Sigmoid colon (tissue), 7 donors: ENCODE data around the gene PRPF18. TPM values are rescaled to one million over a fixed set of nuclear protein-coding genes. Genes with fewer than 3 reads are reported as not detected.

Experiments
- DNase-seq: peaks from one replicate; pipeline ENCODE4 v3.0.0-alpha.2; 2019
- H3K27ac ChIP-seq, 4 donors: fragments of 200-600 bp; sonication (generic); one replicate each; pipeline ENCODE4 v1.5.1; 2016 to 2019; ENCODE audit warnings: mild to moderate bottlenecking in 1 of 4
- H3K27me3 ChIP-seq, 3 donors: fragments of 200-600 bp; sonication (generic); one replicate each; pipeline ENCODE4 v1.5.1; 2019; ENCODE audit warnings: mild to moderate bottlenecking in 1 of 3
- H3K36me3 ChIP-seq, 4 donors: fragments of 200-600 bp; sonication (generic); one replicate each; pipeline ENCODE4 v1.5.1; 2016 to 2019
- H3K4me1 ChIP-seq, 4 donors: fragments of 200-600 bp; sonication (generic); one replicate each; pipeline ENCODE4 v1.5.1; 2017 to 2019
- H3K4me3 ChIP-seq, 4 donors: fragments of 200-600 bp; sonication (generic); one replicate each; pipeline ENCODE4 v1.5.1; 2017 to 2019; ENCODE audit warnings: mild to moderate bottlenecking in 2 of 4, moderate library complexity in 1 of 4
- H3K9me3 ChIP-seq, 4 donors: fragments of 200-600 bp in 3 of 4; sonication (generic) in 3 of 4; one replicate each; pipeline versions ENCODE4 v1.5.1 to v1.6.1; 2013 to 2019
- CTCF ChIP-seq, 4 experiments: fragments of 450-650 bp in 3 of 4; fragments of 200-600 bp in 1 of 4; IDR thresholded peaks; one replicate each; pipeline ENCODE4 v1.5.1; 2016 to 2019; ENCODE audit warnings: antibody characterized with exemption in 4 of 4, mild to moderate bottlenecking in 3 of 4, moderate library complexity in 2 of 4
- EP300 ChIP-seq, 4 donors: sonication (generic); formaldehyde crosslinking; IDR thresholded peaks; one replicate each; pipeline ENCODE4 v1.6.1; 2017; ENCODE audit warnings: antibody characterized with exemption in 4 of 4
- POLR2A ChIP-seq, 2 donors: fragments of 450-650 bp; IDR thresholded peaks; one replicate each; pipeline ENCODE4 v1.6.1; 2016; ENCODE audit warnings: antibody characterized with exemption in 2 of 2, mild to moderate bottlenecking in 2 of 2, moderate library complexity in 2 of 2
- POLR2AphosphoS5 ChIP-seq, 4 donors: sonication (generic); formaldehyde crosslinking; IDR thresholded peaks; one replicate each; pipeline ENCODE4 v1.6.1; 2017; ENCODE audit warnings: antibody characterized with exemption in 4 of 4
- WGBS, 2 donors: extraction: QIAGEN DNeasy Blood & Tissue Kit; methylation state at CpG; one replicate each; pipeline ENCODE4 v1.1.7; 2013; 5-methylcytosine and 5-hydroxymethylcytosine counted together
- intact Hi-C: fragments of 100-400 bp; cut with DNase I; formaldehyde crosslinking; loops from one replicate; pipeline ENCODE4 v1.15.1; 2023
- polyA plus RNA-seq, 3 donors: library from polyadenylated mRNA; stranded (reverse); fragments of 200-250 nt; gene quantifications; one replicate each; pipeline ENCODE4 v1.2.3, GENCODE V29; 2013
- total RNA-seq, 4 donors: library from RNA; depleted of rRNA; stranded (reverse); fragments of >200 nt; gene quantifications; one replicate each; pipeline ENCODE4 v1.1.0, GENCODE V29; 2016
- donor health status: healthy with polysubstance abuse.
- donor health status: Bipolar disorder and iron deficiency.
- donor health status: healthy.

PRPF18 gene
- total and polyA plus RNA-seq, 7 donors, result 21.2 to 39.3 (median 27.5) TPM

GRCh38 chr10:13637303-13637856, 50.6 kb downstream of the PRPF18 start:
- WGBS, 2 donors, result 89 to 93% methylated on average over 1 of the region's 1 CpG
- TF ChIP-seq POLR2A (IDR thresholded peaks at IDR 0.05), result no peak
- TF ChIP-seq POLR2AphosphoS5 (IDR thresholded peaks at IDR 0.05), result no peak
- no peak for TF ChIP-seq CTCF (IDR thresholded peaks at IDR 0.05)
- no peak for TF ChIP-seq EP300 (IDR thresholded peaks at IDR 0.05)
- DNase-seq, result no peak
- Histone ChIP-seq H3K27ac (peak overlapping the region in 1 of 4 donors; percentile 18), H3K27me3 (no peaks in the 10 kb centered on the region), H3K4me3 (no peak overlapping the region), H3K4me1 (peaks cover 0 to 27% (median 22%) of the 10 kb centered on the region in 4 donors), H3K9me3 (peaks cover 0 to 8% (median 2%) of the 10 kb centered on the region in 4 donors), H3K36me3 (peaks cover 0 to 19% (median 6%) of the 10 kb centered on the region in 4 donors)
- intact Hi-C loops, result no loop called here

GRCh38 chr10:13637894-13638293, 51.1 kb downstream of the PRPF18 start:
- 94% methylated on average over 5 of the region's 5 CpGs for WGBS, 2 donors
- Histone ChIP-seq H3K4me3 (no peak overlapping the region), H3K9me3 (peaks cover 0 to 8% (median 4%) of the 10 kb centered on the region in 4 donors), H3K27ac (no peak overlapping the region), H3K27me3 (no peaks in the 10 kb centered on the region), H3K4me1 (peaks cover 0 to 22% (median 17%) of the 10 kb centered on the region in 4 donors), H3K36me3 (peaks cover 0 to 19% (median 6%) of the 10 kb centered on the region in 4 donors)
- TF ChIP-seq POLR2A (IDR thresholded peaks at IDR 0.05), result no peak
- no peak for TF ChIP-seq POLR2AphosphoS5 (IDR thresholded peaks at IDR 0.05)
- no peak for TF ChIP-seq CTCF (IDR thresholded peaks at IDR 0.05)
- TF ChIP-seq EP300 (IDR thresholded peaks at IDR 0.05), result no peak
- intact Hi-C loops, result no loop called here
- no peak for DNase-seq

DNA sequence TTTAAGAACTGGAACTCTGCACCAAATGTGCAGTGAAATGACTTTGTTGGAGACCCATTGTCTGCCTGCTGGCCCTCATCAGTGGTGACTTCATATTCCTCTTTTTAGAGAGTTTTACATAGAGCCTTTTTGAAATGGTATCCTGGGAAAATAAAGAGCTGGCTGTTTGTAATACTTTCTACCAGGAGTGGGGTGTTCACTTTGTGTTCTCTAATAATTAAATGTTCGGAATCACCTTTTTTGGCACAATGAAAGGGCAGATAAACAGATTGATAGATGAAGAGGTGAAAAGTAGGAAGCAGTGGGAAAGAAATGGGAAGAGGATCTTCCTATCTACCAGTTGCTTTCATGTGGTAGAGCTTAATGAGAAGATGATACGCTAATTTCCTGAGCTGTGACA, 55.5 kb downstream of the PRPF18 start:
- H3K9me3 ChIP-seq, result peaks cover 0 to 8% (median 4%) of the 10 kb centered on the region in 4 donors
- intact Hi-C loops, result no loop called here
- no peak overlapping the region for H3K4me3 ChIP-seq
- DNase-seq, result no peak
- no peaks in the 10 kb centered on the region for H3K4me1 ChIP-seq
- TF ChIP-seq CTCF (IDR thresholded peaks at IDR 0.05) (no peak), POLR2AphosphoS5 (IDR thresholded peaks at IDR 0.05) (no peak), POLR2A (IDR thresholded peaks at IDR 0.05) (no peak), EP300 (IDR thresholded peaks at IDR 0.05) (no peak)
- WGBS, 2 donors, result 98 to 99% methylated on average over 2 of the region's 2 CpGs
- no peaks in the 10 kb centered on the region for H3K27me3 ChIP-seq
- no peak overlapping the region for H3K27ac ChIP-seq
- H3K36me3 ChIP-seq, result peaks cover 11 to 53% (median 20%) of the 10 kb centered on the region in 4 donors

DNA sequence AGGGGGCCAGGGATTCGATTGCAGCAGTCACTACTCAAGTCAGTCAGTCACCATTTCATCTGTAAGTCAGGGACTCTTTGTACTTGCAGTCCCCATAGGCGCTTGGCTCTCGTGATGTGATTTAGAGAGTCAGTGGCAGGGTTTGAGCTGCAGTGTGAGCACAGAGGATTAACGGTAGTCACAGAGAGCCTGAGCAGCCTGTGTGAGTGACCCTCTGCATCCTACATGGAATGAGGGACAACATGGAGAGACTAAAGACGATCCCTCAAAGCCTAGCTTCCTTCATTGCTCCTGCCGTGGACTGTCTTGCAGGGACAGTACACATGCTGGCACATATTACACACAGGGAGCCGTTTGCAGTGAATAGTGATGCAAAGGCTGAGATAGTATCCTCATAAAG, 56.3 kb downstream of the PRPF18 start:
- Histone ChIP-seq H3K36me3 (peaks cover 11 to 60% (median 22%) of the 10 kb centered on the region in 4 donors), H3K4me1 (no peaks in the 10 kb centered on the region), H3K4me3 (no peak overlapping the region), H3K27ac (no peak overlapping the region), H3K27me3 (no peaks in the 10 kb centered on the region), H3K9me3 (peaks cover 0 to 8% (median 4%) of the 10 kb centered on the region in 4 donors)
- WGBS, 2 donors, result 85 to 87% methylated on average over 7 of the region's 7 CpGs
- TF ChIP-seq POLR2AphosphoS5 (IDR thresholded peaks at IDR 0.05), result no peak
- no peak for TF ChIP-seq POLR2A (IDR thresholded peaks at IDR 0.05)
- no peak for TF ChIP-seq CTCF (IDR thresholded peaks at IDR 0.05)
- TF ChIP-seq EP300 (IDR thresholded peaks at IDR 0.05), result no peak
- no peak for DNase-seq
- intact Hi-C loops, result no loop called here

GRCh38 chr10:13644866-13645265, 58.1 kb downstream of the PRPF18 start:
- Histone ChIP-seq H3K36me3 (peaks cover 11 to 61% (median 25%) of the 10 kb centered on the region in 4 donors), H3K27ac (no peak overlapping the region), H3K27me3 (no peaks in the 10 kb centered on the region), H3K9me3 (peaks cover 0 to 8% (median 4%) of the 10 kb centered on the region in 4 donors), H3K4me3 (no peak overlapping the region), H3K4me1 (no peaks in the 10 kb centered on the region)
- WGBS, 2 donors, result 97 to 98% methylated on average over 9 of the region's 9 CpGs
- TF ChIP-seq CTCF (IDR thresholded peaks at IDR 0.05) (no peak), EP300 (IDR thresholded peaks at IDR 0.05) (no peak), POLR2AphosphoS5 (IDR thresholded peaks at IDR 0.05) (no peak), POLR2A (IDR thresholded peaks at IDR 0.05) (no peak)
- intact Hi-C loops, result no loop called here
- DNase-seq, result no peak
